Measurements from ENCODE around the gene ATCAY. TPM values are rescaled to one million over a fixed set of nuclear protein-coding genes. Genes with fewer than 3 reads are reported as not detected.
"Not testable (repeated sequence)": the region's sequence is repeated elsewhere in the genome, so short reads cannot be mapped to it uniquely, and the experiment has no call there.

ATCAY gene
- polyA plus RNA-seq, 1 donor from 2014 or later, result 73.8 TPM

GRCh38 chr19:3954107-3954506, 73.6 kb downstream of the ATCAY start:
- Histone ChIP-seq H4K20me1 (ENCODE audit: insufficient read depth) (no peaks in the 10 kb centered on the region), H3K9ac (ENCODE audit: low read length) (no peak overlapping the region), H3K79me2 (replicated peaks; ENCODE audit: insufficient read depth, low read length) (no peaks in the 10 kb centered on the region), H3K27ac (ENCODE audit: low read length) (no peak overlapping the region), H3F3A (ENCODE audit: insufficient read depth, low read length, poor library complexity, severe bottlenecking) (no peaks in the 10 kb centered on the region), H3K4me3 (ENCODE audit: low read length) (no peak overlapping the region), H3K9me2 (ENCODE audit: insufficient read depth, low read length) (no peaks in the 10 kb centered on the region), H2AFZ (ENCODE audit: low read depth, low read length) (no peak overlapping the region), H3K4me2 (ENCODE audit: low read length) (no peak overlapping the region), H3K9me3 (ENCODE audit: low read length) (no peaks in the 10 kb centered on the region), H3K36me3 (ENCODE audit: insufficient read depth, low read length) (no peaks in the 10 kb centered on the region), H3K27me3 (ENCODE audit: insufficient read depth, low read depth, low read length) (no peaks in the 10 kb centered on the region)
- no peak for TF ChIP-seq CTCF (IDR thresholded peaks at IDR 0.05; ENCODE audit: poor library complexity, severe bottlenecking)
- TF ChIP-seq RAD21 (conservative IDR thresholded peaks at IDR 0.05), result no peak

- not testable (repeated sequence) for H3K4me3 ChIP-seq (ENCODE audit: low read length); H3K9ac ChIP-seq (ENCODE audit: low read length); H3K27me3 ChIP-seq (ENCODE audit: insufficient read depth, low read depth, low read length); H3K27ac ChIP-seq (ENCODE audit: low read length); H2AFZ ChIP-seq (ENCODE audit: low read depth, low read length); H3K79me2 ChIP-seq (replicated peaks; ENCODE audit: insufficient read depth, low read length); H3K4me2 ChIP-seq (ENCODE audit: low read length); H3K9me2 ChIP-seq (ENCODE audit: insufficient read depth, low read length); H3K36me3 ChIP-seq (ENCODE audit: insufficient read depth, low read length); H3F3A ChIP-seq (ENCODE audit: insufficient read depth, low read length, poor library complexity, severe bottlenecking); H4K20me1 ChIP-seq (ENCODE audit: insufficient read depth); H3K9me3 ChIP-seq (ENCODE audit: low read length)
These were observed 74.8 kb downstream of the ATCAY start for GRCh38 chr19:3955276-3955675.

- Histone ChIP-seq H3K9me2 (ENCODE audit: insufficient read depth, low read length) (no peaks in the 10 kb centered on the region), H3K9me3 (ENCODE audit: low read length) (no peaks in the 10 kb centered on the region), H3K4me3 (ENCODE audit: low read length) (no peak overlapping the region), H3K36me3 (ENCODE audit: insufficient read depth, low read length) (no peaks in the 10 kb centered on the region), H3F3A (ENCODE audit: insufficient read depth, low read length, poor library complexity, severe bottlenecking) (no peaks in the 10 kb centered on the region), H3K9ac (ENCODE audit: low read length) (no peak overlapping the region), H3K27ac (ENCODE audit: low read length) (no peak overlapping the region), H2AFZ (ENCODE audit: low read depth, low read length) (no peak overlapping the region), H3K27me3 (ENCODE audit: insufficient read depth, low read depth, low read length) (no peaks in the 10 kb centered on the region), H3K79me2 (replicated peaks; ENCODE audit: insufficient read depth, low read length) (no peaks in the 10 kb centered on the region), H4K20me1 (ENCODE audit: insufficient read depth) (no peaks in the 10 kb centered on the region), H3K4me2 (ENCODE audit: low read length) (no peak overlapping the region)
- TF ChIP-seq RAD21 (conservative IDR thresholded peaks at IDR 0.05) (no peak), REST (IDR thresholded peaks at IDR 0.05; ENCODE audit: borderline replicate concordance) (no peak), MXI1 (conservative IDR thresholded peaks at IDR 0.05; ENCODE audit: poor library complexity, severe bottlenecking) (no peak), TAF1 (IDR thresholded peaks at IDR 0.05; ENCODE audit: low read depth) (no peak), SMC3 (conservative IDR thresholded peaks at IDR 0.05; ENCODE audit: poor library complexity) (no peak), EP300 (conservative IDR thresholded peaks at IDR 0.05; ENCODE audit: poor library complexity, severe bottlenecking) (no peak), EZH2 (IDR thresholded peaks at IDR 0.05; ENCODE audit: borderline replicate concordance, insufficient read depth, low read length, poor library complexity, severe bottlenecking) (no peak), CTCF (IDR thresholded peaks at IDR 0.05; ENCODE audit: poor library complexity, severe bottlenecking) (no peak), POLR2AphosphoS5 (IDR thresholded peaks at IDR 0.05) (no peak)
These were observed 75.2 kb downstream of the ATCAY start for GRCh38 chr19:3955688-3956087.
